NCI-H748 (cell line): Measurements from ENCODE around the gene SIK1.
"Not testable (repeated sequence)": the region's sequence is repeated elsewhere in the genome, so short reads cannot be mapped to it uniquely, and the experiment has no call there.

Source experiments
- DNase-seq: peaks from one replicate; lab custom pipeline; 2025; ENCODE audit not compliant: unreplicated experiment; lab: John Stamatoyannopoulos, UW

SIK1 gene

GRCh38 chr21:43398000-43398399, 28.9 kb downstream of the SIK1 start:
- not testable (repeated sequence) for DNase-seq

DNA sequence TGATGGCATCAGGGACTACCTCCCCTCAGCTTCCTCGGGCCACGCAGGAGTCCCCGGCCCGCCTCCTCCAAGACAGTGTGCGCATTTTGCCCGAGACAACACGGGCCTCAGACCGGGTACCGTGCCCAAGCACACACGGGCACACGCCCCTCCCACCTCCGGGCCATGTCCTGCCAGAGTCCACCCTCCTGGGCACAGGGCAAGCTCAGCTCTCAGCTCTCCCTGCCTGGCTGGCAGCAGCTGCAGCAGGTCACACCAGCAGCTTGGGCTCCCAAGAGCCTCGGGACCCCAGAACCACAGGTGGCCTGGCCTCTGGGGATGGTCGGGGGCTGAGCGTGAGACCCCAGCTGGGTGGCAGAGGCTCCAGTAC, 29.5 kb downstream of the SIK1 start:
- not testable (repeated sequence) for DNase-seq

DNA sequence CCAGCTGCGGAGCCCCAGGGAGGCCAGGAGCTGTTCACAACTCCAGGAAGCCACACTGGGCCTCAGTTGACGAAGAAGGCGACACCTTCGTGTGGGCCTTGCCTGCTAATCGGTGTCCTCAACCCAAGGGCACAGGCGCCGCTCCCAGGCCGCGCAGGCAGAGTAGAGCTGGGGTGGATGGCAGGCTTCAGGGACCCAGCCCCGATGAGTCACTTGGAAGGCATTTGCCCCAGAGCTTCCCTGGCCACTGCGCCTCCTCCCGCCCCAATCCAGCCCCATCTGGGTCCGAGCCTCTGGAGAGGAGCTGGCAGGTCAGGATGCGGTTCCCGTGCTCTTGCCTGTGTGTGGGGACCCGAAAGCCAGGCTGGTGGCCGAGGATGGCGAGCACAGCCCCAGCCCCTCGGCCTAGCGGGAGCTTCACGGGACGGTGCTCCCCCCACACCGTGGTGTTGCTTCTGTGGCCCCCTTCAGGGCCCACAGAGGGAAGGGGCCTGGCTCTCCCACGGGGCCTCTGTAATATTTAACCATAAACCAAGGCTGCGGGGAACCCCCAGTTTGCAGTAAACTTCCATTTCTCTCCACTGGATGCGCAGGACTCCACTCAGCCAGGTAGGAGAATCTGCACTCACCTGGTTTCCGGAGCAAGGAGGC, 30.0 kb downstream of the SIK1 start:
- DNase-seq, result not testable (repeated sequence)

- DNase-seq, result not testable (repeated sequence)
Observed at GRCh38 chr21:43383351-43383750, 43.6 kb downstream of the SIK1 start.

DNA sequence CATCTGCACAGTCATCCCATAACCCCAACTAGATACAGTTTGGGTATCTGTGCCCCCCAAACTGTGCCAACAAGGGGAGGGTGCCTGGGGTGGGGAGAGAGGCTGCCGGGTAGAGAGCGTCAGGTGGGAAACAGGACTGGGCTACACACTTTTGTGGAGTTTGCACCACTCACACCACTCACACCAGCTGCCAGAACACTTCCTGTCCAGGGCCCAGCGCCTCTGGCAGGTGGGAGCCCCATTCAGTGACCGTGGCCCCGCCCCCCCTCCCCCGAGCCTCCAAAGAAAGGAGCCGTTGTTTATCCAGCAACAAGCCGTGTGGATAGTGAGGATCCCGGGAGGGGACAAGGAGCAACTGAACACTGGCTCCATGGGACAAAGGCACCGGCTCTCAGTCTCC, 44.0 kb downstream of the SIK1 start:
- DNase-seq, result peak; percentile 55

DNA sequence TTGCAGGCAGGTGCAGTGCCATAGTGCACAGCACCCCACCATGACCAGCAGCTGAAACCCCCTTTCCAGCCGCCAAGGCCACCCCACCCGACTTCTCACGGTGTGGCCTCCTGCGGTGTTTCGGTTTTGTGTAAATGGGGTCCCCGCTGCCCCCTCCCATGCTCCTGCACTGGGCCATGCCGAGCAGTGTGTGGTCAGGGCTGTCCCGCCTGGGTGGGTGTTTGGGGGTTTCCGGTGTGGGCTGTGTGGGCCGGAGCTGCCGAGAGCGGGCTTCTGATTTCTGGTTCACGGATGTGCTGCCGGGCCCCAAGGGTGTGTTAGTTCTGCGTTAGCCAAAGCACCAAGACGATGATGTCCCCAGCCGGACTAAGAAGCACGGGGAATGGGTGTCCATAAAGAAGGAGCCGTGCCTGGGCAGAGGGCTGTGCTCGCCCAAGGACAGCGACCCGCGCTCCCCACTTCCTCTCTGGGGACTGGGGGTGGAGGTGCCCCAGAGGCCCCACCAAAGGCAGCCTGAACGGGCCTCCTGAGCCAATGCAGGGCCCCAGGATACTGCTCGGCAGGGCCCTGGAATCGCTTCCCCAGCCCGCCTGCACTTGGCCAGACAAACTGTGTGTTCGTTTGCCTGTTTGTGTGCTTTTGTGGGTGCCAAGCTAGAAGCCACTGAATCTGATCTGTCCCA, 45.9 kb downstream of the SIK1 start:
- not testable (repeated sequence) for DNase-seq

GRCh38 chr21:43380337-43380736, 46.6 kb downstream of the SIK1 start:
- DNase-seq, result not testable (repeated sequence)

DNA sequence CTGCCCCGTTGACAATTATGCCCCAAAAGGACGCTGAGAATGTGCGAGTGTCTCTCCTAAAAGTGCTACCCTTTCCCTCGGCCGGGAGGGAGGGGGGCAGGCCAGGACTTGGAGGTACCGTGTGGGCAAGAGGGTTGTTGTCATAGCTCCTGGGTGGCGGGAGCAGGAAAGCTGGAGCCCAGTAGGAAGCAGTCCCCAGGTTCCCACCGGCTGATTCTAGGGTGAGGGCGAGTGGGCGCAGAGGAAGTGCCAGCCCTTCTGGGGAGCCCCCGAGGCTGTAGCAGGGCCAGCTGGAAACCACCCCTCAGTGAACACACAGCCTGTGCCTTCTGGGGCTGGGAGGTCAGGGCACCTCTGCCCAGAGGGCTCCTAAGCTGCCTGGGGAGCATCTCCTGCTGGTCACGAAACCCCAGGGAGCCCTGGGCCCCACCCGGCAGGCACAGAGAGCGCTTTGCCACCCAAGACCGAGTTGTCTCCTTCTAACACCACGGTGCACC, 47.3 kb downstream of the SIK1 start:
- DNase-seq, result not testable (repeated sequence)

- DNase-seq, result no peak
Observed at GRCh38 chr21:43376478-43376882, 50.5 kb downstream of the SIK1 start.

DNA sequence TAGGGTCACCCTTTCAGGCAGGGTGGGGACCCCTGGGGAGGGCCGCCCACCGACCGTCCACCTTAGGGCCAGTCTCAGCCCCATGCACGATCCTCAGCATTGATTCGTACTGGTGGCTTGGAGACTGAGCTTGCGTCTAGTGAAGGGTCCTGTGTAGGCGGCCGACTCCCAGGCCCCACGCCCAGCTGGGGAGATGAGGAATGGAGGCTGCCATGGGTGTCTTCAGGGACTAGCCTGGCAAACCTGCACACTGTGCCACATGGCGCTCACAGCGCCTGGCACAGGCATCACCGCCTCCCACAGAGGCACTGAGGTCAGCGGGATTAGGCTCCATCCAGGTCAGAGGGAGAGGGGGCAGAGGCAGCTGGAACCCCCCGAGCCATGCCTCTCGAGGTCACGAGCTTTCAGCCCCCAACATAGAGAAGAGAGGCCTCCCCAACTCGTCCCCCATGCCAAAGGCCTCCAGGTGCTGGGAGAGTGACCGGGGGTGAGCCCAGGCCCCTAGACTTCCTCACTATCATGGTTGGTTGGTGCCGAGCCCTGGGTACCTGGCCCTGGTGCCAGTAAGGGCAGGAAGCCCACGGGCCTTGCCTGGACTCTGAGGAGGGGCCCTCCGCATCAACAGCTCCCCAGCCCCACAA, 51.0 kb downstream of the SIK1 start:
- no peak for DNase-seq

DNA sequence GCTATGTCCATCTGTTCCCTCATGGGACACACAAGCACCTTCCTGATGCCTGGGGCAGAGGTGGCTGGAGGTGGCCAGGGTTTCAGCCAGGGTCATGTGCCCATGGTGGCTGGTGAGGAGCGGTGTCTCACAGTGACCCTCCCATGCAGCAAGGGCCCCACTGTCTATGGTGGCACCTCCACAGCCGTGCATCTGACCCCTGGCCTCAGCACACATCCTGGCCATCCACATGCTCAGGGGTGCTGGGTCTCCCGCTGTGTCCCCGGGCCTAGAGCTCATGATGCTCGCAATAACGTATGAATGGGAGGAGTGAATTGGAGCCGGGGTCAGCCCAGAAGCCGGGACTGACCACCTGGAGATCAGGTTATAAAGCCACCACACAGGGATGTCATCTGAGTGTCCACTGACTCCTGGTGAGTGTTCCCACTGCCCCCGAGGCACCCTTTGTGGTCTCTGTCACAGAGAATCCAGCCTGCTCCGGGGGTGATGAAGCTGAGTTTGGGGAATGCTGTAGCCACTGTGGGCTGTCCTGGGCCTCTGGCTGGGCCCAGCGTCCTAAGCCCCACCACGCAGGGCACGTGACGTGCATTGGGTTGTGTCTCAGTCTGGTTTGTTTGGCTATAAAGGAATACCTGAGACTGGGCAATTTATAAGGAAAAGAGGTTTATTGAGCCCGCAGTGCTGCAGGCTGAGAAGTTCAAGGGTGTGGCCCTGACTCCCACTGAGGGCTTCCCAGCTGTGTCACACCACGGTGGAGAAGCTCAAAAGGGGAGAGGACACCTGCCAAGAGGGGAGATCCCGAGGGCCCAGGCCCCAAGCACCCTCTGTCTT, 51.7 kb downstream of the SIK1 start:
- DNase-seq, result no peak

- no peak for DNase-seq
Observed at GRCh38 chr21:43374228-43374885, 52.6 kb downstream of the SIK1 start.

- no peak for DNase-seq
Observed at GRCh38 chr21:43373362-43374227, 53.3 kb downstream of the SIK1 start.

- DNase-seq, result no peak
Observed at GRCh38 chr21:43372663-43373361, 54.1 kb downstream of the SIK1 start.

DNA sequence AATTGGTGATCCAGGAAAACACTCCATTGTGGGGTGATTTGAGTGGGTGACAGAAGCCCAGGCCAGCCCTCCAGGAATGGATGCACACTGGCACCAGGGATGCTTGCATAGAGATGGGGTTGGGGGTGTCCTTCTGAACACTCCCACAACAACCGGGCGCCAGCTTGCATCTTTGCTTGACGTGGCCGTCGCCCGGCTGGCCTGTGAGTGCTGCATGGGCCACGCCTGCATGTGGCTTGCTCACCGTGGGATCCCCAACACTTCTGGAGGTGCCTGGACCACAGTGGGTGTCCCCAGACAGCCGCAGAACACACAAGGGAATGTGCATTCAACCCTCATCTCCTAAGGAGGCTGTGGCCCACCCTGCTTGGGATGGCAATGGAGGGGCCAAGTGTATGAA, 55.1 kb downstream of the SIK1 start:
- no peak for DNase-seq

- no peak for DNase-seq
Observed at GRCh38 chr21:43370888-43371570, 55.9 kb downstream of the SIK1 start.

GRCh38 chr21:43370091-43370658, 56.8 kb downstream of the SIK1 start:
- DNase-seq, result no peak

DNA sequence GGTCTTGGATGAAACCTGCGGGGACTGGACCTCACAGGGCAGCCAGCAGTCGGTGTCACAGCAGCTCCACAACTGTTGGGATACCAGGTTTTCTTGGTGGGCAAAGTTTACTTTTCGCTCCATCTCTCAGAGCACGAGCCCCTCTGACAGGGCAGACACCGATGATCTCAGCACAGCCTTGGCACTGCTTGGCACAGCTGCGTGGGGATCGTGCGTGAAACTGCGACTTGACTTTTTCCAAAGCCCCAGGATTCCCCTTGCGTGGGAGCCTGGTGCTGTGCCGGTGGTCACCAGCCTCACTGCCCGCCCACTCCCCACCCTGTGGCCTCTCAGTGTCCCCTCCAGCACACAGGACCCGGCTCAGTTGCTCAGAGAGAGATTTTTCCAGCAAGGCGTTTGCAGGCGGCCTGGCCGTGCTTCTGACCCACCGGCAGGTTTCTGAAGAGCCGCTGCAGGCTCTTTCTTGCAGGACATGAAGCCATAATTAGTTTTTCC, 57.3 kb downstream of the SIK1 start:
- DNase-seq, result no peak
